Measurements from ENCODE around the gene EIF3K.
A peak's percentile ranks its signal among the peaks of the same experiment; 100 is the strongest.

DNA sequence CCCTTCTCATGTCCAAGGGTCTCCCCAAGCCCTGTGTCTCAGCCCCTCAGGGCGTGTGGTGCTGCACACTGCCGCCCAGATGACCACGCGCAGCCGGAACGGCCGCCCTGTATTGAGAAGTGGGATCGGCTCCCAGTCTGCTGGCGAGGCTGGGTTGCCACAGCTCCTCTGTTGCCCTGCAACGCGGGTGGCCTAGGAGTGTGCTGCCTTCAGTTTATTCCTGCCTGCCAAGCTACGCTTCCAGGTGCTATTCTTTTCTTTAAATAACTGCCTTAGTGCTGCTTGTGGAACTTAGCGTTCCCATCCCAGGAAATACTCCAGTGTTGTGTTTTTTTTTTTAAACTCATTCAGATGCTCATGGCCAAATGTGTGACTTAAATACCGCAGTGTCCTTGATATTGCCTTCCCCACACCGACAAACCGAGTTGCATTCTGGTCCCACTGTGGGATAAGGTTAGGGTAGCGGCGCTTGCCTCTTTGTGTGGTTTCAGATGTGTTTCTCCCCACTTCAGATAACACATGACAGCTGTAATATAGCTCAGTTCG lies 45.0 kb downstream of the EIF3K start:
- peak; percentile 54 to 56 for TF ChIP-seq POLR2A (IDR thresholded peaks at IDR 0.05)
- TF ChIP-seq, protein P1, sequence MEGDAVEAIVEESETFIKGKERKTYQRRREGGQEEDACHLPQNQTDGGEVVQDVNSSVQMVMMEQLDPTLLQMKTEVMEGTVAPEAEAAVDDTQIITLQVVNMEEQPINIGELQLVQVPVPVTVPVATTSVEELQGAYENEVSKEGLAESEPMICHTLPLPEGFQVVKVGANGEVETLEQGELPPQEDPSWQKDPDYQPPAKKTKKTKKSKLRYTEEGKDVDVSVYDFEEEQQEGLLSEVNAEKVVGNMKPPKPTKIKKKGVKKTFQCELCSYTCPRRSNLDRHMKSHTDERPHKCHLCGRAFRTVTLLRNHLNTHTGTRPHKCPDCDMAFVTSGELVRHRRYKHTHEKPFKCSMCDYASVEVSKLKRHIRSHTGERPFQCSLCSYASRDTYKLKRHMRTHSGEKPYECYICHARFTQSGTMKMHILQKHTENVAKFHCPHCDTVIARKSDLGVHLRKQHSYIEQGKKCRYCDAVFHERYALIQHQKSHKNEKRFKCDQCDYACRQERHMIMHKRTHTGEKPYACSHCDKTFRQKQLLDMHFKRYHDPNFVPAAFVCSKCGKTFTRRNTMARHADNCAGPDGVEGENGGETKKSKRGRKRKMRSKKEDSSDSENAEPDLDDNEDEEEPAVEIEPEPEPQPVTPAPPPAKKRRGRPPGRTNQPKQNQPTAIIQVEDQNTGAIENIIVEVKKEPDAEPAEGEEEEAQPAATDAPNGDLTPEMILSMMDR (IDR thresholded peaks at IDR 0.05) = no peak

Data from heart left ventricle (tissue), 13 donors.